HG03575 (cell line): ENCODE data around the gene BRINP3.

Source experiments
- ATAC-seq: cut with Tn5 transposase; IDR thresholded peaks from one replicate; pipeline ENCODE4 v1.9.1; 2021; ENCODE audit not compliant: unreplicated experiment, insufficient number of reproducible peaks, low FRiP score; ENCODE audit errors: extremely low read depth

The BRINP3 gene

DNA sequence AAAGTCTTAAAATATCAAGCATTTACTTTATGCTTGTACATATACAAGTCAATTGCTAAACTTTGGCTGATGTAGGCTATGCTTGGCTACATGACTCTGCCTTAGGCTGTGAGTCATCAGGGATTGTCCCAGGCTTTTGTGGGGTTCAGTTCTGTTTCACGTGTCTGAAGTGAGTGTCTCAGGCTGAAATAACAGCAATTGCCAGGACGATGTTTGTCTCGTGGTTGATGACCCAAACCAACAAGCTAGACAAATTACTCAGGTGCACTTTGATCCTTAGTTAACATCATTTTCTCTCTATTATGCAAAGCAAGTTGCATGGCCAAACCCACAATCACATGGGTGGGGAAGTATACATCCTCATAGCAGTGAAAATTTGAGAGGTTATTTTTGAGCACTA lies 410.1 kb downstream of the BRINP3 start:
- peak; percentile 66 for ATAC-seq

GRCh38 chr1:190066011-190066410 lies 411.7 kb downstream of the BRINP3 start:
- ATAC-seq, result no peak

DNA sequence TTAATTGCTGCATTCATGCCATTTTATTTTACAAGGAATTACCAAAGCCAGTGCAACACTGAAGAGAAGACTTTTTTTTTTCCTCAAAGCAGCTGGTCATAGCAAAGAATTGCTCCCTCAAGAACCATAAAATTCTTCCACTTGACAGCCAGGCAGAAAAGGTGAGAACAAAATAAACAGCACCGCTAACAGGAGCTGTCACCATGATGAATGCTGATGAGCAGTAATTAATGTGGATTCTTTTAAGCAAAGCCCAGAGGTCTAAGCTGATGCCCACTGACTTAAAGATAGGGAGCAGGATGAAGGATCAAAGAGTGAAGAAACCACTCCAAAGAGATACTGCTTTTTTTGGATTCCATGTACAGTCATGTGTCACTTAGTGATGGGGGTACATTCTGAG lies 428.4 kb downstream of the BRINP3 start:
- no peak for ATAC-seq
